IPS-18a (cell line): ENCODE measurements around the gene DHRS3.
A peak's percentile ranks its signal among the peaks of the same experiment; 100 is the strongest.

ENCODE experiments used
- H3K27ac ChIP-seq: one replicate; pipeline ENCODE4 v1.5.1; 2013; ENCODE audit warnings: low read length
- H3K27me3 ChIP-seq: one replicate; pipeline ENCODE4 v1.6.1; 2013; ENCODE audit warnings: mild to moderate bottlenecking, low read length; ENCODE audit not compliant: control insufficient read depth, insufficient read depth
- H3K36me3 ChIP-seq: one replicate; pipeline ENCODE4 v1.6.1; 2013; ENCODE audit warnings: low read depth, low read length; ENCODE audit not compliant: control insufficient read depth
- H3K4me1 ChIP-seq: one replicate; pipeline ENCODE4 v1.6.1; 2013; ENCODE audit warnings: low read depth, low read length; ENCODE audit not compliant: control insufficient read depth
- H3K4me3 ChIP-seq: one replicate; pipeline ENCODE4 v1.5.1; 2013; ENCODE audit warnings: low read length
- H3K9ac ChIP-seq: one replicate; pipeline ENCODE4 v1.6.1; 2013; ENCODE audit warnings: mild to moderate bottlenecking, low read length, moderate library complexity
- H3K9me3 ChIP-seq: one replicate; pipeline ENCODE4 v1.6.1; 2013; ENCODE audit warnings: low read depth, low read length; ENCODE audit not compliant: control insufficient read depth

The DHRS3 gene

DNA sequence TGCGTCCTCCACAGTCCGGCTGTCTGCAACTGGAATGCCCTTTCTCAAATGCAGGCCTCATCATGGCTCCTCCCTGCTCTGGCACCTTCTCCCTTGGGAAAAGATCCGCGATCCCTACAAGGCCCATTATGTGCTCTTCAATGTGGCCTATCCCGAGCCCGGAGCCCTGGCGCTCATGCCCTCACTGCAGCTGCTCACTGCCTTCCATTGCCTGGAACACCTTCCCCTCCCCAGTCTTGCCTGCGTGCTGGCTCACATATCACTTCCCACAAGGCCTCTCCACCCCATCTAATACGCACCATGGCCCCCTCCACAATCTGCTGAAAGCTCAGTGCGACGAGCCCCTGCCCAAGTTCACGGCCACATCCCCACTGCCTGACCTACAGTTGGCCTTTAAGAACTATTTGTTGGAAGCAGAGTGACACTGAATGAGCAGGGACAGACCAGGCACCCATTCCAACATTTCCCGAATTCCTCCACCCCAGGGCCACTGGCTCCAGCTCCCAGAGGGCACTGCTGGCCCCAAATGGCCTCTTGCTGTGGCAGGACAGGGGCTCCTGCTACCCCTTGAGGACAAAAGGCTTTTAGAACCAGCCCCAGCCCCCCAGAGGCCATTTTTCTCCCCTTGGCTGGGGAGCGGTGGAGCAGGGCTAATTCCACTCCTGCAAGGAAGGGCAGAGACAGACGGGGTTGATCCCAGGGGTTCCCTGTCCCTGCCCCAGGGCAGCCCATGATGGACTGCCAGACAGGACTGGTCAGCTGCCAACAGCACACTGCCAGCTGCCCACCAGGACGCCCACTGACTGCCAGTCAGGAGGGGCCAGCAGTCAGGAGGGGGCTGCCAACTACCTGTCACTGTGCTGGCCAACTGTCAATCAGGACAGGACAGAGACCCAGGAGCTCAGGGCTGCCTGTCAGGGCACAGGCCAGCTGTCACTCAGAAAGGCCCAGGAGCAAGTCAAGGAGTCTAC, 64.8 kb downstream of the DHRS3 start:
- H3K4me3 ChIP-seq: no peak overlapping the region
- no peak overlapping the region for H3K9ac ChIP-seq
- no peaks in the 10 kb centered on the region for H3K27me3 ChIP-seq
- no peaks in the 10 kb centered on the region for H3K9me3 ChIP-seq
- peaks cover 3% of the 10 kb centered on the region for H3K4me1 ChIP-seq
- H3K36me3 ChIP-seq: no peaks in the 10 kb centered on the region
- no peak overlapping the region for H3K27ac ChIP-seq

DNA sequence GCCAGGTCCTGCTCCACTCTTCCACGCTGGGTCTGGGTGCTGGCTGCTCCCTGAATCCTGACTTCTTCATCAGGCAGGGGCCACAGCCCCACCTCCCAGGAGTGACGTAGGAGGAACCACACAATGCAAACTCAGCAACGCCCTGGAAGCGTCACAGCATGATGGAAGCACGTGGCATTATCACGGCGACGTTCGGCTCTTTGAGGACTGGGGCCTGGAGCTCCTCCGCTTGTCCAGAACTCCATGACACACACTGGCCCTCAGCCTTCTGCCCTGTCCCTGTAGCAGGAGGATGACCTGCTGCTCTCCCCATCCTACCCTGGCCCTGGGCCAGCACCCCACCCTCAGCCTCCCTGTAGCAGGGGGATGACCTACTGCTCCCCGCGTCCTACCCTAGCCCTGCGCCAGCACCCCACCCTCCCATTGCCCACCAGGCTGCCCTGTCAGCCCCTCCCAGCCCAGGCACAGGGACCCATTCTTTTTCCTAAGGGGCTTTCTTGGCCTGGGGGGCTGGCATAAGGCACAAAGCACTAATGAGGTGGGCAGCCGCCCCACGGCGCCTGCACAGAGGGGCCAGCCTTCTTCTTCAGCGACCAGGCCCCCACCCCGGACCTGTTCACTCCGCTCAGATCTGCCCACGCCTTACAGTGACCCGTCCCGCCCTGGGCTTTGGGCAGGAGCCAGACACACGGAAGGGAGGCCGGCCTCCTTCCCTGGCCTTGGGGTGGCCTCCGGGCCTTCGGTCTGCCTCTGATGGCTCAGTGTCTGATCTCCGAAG, 65.7 kb downstream of the DHRS3 start:
- Histone ChIP-seq H3K4me3 (no peak overlapping the region), H3K36me3 (no peaks in the 10 kb centered on the region), H3K27ac (no peak overlapping the region), H3K9me3 (no peaks in the 10 kb centered on the region), H3K9ac (no peak overlapping the region), H3K4me1 (peaks cover 3% of the 10 kb centered on the region), H3K27me3 (no peaks in the 10 kb centered on the region)

DNA sequence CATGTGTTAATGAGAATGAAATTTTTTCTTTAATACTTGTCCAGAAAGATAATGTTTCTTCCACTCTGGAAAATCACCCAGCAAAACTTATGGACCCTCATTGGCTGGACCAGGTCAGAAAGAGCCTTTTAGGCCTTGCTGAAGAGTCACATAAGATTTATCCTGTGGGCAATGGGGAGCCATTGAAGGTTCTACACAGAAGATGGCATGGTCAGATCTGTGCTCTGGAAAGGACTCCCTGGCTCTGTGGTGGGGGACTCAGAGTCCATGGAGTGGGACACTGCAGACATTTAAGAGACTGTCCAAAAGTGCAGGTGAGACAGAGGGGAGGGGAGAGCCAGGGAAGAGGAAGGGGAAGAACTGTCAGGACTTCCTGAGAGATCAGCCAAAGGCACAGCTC, 66.4 kb downstream of the DHRS3 start:
- H3K4me3 ChIP-seq: no peak overlapping the region
- H3K9ac ChIP-seq: no peak overlapping the region
- H3K27me3 ChIP-seq: no peaks in the 10 kb centered on the region
- H3K9me3 ChIP-seq: no peaks in the 10 kb centered on the region
- H3K27ac ChIP-seq: no peak overlapping the region
- no peaks in the 10 kb centered on the region for H3K36me3 ChIP-seq
- peaks cover under 1% of the 10 kb centered on the region for H3K4me1 ChIP-seq

DNA sequence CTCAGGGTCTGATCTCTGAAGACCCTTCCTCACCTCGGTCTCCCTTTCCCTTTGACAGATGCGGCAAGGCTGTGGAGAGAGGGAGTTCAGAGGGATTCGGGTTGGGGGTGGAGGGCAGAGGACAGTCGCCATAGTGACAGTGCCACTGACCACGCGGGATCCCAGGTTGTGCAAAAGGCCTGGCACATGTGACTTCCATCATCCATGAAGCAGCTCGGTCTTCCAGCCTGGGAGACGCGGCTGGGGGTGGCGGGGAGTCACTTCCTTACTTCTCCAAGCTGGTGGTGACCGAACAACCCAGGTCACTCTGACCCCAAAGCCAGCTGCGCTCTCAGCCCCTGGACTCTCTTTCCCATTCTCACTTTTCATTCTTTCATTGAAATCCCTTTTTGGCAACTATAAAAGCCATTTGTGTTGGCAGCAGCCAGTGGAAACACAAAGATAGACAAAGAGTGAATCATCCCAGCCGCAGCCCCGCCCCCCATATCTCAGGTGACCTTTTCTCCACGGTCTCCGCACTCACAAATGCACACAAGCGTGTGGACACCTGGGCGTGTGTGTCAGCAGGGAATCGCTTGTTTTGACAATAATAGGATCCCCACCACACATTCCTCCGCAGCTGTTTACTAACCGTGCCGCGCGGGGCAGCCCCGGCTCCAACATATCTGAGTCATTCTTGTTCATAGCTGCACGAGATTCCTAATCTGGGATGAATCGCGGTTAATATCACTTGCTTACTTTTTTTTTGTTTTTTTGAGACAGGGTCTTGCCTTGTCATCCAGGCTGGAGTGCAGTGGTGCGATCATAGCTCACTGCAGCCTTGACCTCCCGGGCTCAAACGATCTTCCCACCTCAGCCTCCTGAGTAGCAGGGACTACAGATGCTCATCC, 68.3 kb downstream of the DHRS3 start:
- peaks cover 3% of the 10 kb centered on the region for H3K4me1 ChIP-seq
- no peaks in the 10 kb centered on the region for H3K9me3 ChIP-seq
- no peak overlapping the region for H3K27ac ChIP-seq
- no peaks in the 10 kb centered on the region for H3K36me3 ChIP-seq
- H3K9ac ChIP-seq: no peak overlapping the region
- no peak overlapping the region for H3K4me3 ChIP-seq
- H3K27me3 ChIP-seq: no peaks in the 10 kb centered on the region

DNA sequence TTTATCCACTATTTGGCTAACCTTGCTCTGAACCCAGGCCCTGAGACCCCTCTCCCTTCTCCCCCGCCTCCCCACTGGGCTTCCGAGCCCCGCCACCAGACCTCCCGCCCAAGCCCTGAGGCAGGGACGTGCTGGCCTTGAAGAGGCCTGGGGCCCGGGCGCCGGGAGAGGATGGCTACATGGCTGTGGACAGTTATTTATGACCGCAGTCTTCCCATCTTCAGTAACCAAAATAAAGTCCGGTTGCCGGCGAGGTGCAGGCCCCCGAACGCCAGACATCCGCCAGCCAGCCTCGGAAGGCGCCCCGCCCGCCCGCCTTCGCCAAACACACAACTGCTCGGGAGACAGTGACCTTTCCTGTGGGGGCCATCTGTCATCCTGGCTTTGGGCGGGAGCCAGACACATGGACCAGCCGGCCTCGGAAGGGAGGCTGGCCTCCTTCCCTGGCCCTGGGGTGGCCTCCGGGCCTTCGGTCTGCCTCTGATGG, 69.0 kb downstream of the DHRS3 start:
- Histone ChIP-seq H3K36me3 (no peaks in the 10 kb centered on the region), H3K4me3 (no peak overlapping the region), H3K4me1 (peaks cover 7% of the 10 kb centered on the region), H3K27me3 (no peaks in the 10 kb centered on the region), H3K9ac (no peak overlapping the region), H3K9me3 (no peaks in the 10 kb centered on the region), H3K27ac (no peak overlapping the region)

DNA sequence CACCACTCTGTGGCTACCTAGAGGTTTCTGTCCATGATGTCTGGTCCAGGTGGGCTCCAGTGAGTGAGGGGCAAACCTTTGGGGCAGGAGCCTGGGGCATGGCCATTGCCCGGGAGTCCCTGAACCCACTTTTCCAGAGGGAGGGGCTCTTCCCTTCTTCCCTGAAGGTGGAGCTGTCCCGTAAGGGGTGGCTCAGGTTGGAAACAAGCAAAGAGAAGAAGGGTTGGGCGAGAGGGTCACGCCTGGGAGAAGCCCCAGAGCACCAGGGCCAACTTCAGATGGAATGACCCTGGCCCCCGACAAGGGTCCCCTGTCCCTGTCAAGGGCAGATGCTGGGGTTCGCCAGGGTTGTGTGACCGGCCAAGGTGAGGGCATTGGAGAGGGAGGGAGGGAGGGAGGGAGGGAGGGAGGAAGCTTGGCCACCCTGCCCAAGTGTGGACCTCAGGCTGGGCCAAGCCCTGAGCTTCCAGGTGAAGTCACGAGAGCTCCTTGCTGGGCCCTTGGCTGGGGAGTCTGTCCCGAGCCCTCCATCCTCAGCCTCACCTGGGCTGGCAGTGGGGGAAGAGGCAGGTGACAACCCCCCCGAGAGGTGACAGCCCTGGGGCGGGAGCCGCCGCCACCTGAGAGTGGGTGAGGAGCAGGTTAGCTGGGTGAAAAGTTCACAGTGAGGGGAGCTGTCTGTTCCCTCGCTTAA, 69.6 kb downstream of the DHRS3 start:
- Histone ChIP-seq H3K9ac (no peak overlapping the region), H3K27me3 (no peaks in the 10 kb centered on the region), H3K36me3 (no peaks in the 10 kb centered on the region), H3K4me1 (peaks cover 7% of the 10 kb centered on the region), H3K27ac (no peak overlapping the region), H3K4me3 (no peak overlapping the region), H3K9me3 (no peaks in the 10 kb centered on the region)

DNA sequence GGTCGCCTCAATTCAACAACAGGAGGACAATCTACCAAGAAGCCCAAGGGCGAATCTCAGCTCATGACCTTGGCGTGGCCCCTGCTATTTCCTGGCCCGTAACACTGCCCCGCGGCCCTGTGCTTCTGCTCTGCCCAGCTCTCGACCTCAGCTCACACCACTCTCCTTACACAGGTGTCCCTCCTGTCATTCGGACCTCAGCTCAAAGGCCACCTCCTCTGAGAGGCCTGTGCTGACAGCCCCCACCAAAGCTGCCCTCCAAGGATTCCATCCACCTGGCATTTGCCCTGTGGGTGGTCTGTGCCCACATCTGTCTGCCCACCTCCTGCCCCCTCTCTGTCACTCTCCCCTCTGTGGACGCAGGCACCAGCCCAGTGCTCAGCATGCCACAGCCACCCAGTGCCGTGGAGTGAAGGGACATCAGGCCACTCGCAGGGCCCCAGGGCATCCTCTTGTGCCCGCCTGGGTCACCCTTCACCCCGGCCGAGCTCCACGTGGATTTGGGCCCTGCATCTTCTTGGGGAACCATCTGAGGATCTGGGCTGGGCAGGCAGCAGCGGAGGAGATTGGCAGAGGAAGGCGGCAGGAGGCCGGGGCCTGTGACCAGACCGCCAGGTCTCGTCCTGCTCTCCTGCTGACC, 70.3 kb downstream of the DHRS3 start:
- Histone ChIP-seq H3K9ac (no peak overlapping the region), H3K4me1 (peaks cover 7% of the 10 kb centered on the region), H3K27me3 (no peaks in the 10 kb centered on the region), H3K27ac (no peak overlapping the region), H3K9me3 (no peaks in the 10 kb centered on the region), H3K36me3 (no peaks in the 10 kb centered on the region), H3K4me3 (no peak overlapping the region)

DNA sequence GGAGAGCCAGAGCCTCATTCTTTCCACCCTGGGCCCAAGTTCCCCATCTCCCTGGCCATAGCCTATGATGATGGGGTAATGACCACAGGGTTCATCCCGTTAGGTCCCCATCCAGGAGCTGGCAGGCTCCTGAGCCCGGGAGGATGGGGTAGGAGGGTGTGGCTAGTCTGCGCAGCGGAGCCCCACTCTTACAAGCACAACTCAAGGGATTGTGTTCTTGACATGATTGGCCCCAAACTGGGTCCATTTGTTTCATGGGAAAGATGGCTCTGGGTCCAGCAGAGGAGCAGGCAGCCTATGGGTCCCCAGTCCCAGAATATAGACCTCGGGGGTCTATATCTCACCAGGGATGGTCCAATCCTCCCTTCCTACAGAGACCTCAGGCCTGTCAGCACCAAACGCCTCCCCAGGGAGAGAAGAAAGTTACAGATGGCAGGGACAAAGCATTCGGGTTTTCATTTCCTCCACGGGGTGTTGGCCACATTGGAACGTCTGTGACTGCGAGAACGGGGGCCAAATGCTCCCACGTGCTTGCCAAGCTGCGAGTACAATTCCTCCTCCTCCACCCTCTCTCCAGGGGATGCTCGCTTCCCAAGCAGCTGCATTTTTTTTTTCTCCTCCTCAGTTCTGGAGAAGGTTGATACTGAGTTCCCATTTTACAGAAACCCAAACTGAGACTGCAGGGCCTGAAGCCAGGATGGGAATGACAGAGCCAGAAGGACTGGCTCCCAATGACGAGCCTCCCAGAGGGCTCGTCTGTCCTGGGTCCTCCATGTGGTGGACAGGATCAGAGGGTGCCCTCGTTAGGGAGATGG, 71.0 kb downstream of the DHRS3 start:
- peaks cover 7% of the 10 kb centered on the region for H3K4me1 ChIP-seq
- H3K27me3 ChIP-seq: no peaks in the 10 kb centered on the region
- no peak overlapping the region for H3K4me3 ChIP-seq
- H3K9me3 ChIP-seq: no peaks in the 10 kb centered on the region
- no peak overlapping the region for H3K9ac ChIP-seq
- no peak overlapping the region for H3K27ac ChIP-seq
- H3K36me3 ChIP-seq: no peaks in the 10 kb centered on the region

DNA sequence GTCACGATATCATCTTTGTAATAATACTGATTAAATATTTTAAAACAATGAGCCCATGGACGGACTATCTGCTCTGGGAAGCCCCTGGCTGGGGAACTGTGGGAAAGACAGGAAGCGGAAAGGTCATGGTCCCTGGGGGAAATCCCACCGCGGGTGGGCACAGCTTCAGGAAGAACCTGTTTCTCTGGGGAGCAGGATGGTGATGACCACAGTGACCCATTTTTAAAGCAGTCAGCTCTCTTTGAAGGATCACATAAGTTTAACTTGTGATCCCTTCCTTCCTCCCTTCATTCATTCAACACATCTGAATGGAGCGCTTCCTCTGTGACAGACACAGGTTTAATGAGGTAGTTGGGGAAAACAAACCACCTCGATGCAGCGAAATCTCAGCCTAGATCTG, 73.0 kb downstream of the DHRS3 start:
- H3K4me1 ChIP-seq: peaks cover 16% of the 10 kb centered on the region
- no peaks in the 10 kb centered on the region for H3K9me3 ChIP-seq
- no peak overlapping the region for H3K4me3 ChIP-seq

DNA sequence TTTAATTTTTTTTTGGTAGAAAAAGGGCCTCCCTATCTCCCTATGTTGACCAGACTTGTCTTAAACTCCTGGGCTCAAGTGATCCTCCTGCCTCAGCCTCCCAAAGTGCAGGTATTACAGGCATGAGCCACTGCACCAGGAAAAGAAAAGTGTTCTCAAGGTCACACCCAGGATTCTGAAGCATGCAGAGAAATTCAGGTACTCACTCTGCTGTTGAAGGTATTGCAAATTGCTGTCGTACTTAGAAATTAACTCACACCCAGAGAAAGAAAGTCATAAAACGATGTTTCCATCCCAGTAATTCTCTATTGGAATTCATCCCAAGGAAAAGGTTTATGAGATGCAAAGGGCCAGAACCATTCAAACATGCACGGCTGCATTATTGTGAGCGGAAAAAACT, 73.7 kb downstream of the DHRS3 start:
- no peak overlapping the region for H3K27ac ChIP-seq
- H3K4me1 ChIP-seq: peaks cover 16% of the 10 kb centered on the region
- H3K36me3 ChIP-seq: no peaks in the 10 kb centered on the region
- H3K9me3 ChIP-seq: no peaks in the 10 kb centered on the region
- H3K4me3 ChIP-seq: no peak overlapping the region
- peak overlapping the region; percentile 2 for H3K9ac ChIP-seq
- no peaks in the 10 kb centered on the region for H3K27me3 ChIP-seq

More for the DNA sequence above, 73.0 kb downstream of the DHRS3 start:
- Histone ChIP-seq H3K27me3 (no peaks in the 10 kb centered on the region), H3K36me3 (no peaks in the 10 kb centered on the region), H3K27ac (no peak overlapping the region), H3K9ac (no peak overlapping the region)
